Measurements from ENCODE around the gene SYNPR. TPM values are rescaled to one million over a fixed set of nuclear protein-coding genes. Genes with fewer than 3 reads are reported as not detected.

The SYNPR gene
- total RNA-seq, 1 experiment from 2014 or later = 0.17 TPM

- no peaks in the 10 kb centered on the region for H3K36me3 Mint-ChIP-seq (ENCODE audit: insufficient read depth in 1 of 3, low read depth in 3 of 3)
- Histone ChIP-seq H3K23me2 (ENCODE audit: insufficient read length, low read depth, low read length, poor library complexity, severe bottlenecking) (no peaks in the 10 kb centered on the region), H2BK12ac (ENCODE audit: insufficient read length, low read depth, low read length) (no peak overlapping the region), H3K23ac (ENCODE audit: insufficient read length, low read depth, low read length) (no peak overlapping the region), H2BK120ac (ENCODE audit: low read depth, low read length, poor library complexity, severe bottlenecking) (no peak overlapping the region), H2BK20ac (ENCODE audit: low read depth, low read length, poor library complexity, severe bottlenecking) (no peak overlapping the region), H3K79me1 (ENCODE audit: insufficient read depth, low read depth, low read length, poor library complexity, severe bottlenecking) (no peaks in the 10 kb centered on the region), H4K91ac (ENCODE audit: insufficient read length, low read depth, low read length) (no peak overlapping the region), H3K27me3 (ENCODE audit: insufficient read depth, low read length) (no peaks in the 10 kb centered on the region), H3K56ac (ENCODE audit: insufficient read length, low read depth, low read length) (no peak overlapping the region), H3T11ph (ENCODE audit: low read length) (no peak overlapping the region), H3K4me2 (ENCODE audit: insufficient read depth, insufficient read length, low read length) (no peak overlapping the region), H4K20me1 (ENCODE audit: control insufficient read depth, insufficient read depth, insufficient read length) (no peaks in the 10 kb centered on the region), H3K9me3 (ENCODE audit: control insufficient read depth, low read depth, low read length) (no peaks in the 10 kb centered on the region), H3K4ac (ENCODE audit: low read depth, low read length) (no peak overlapping the region), H3K18ac (ENCODE audit: insufficient read length, low read depth, low read length) (no peak overlapping the region), H2BK15ac (ENCODE audit: low read depth, low read length) (no peak overlapping the region), H3K14ac (ENCODE audit: insufficient read depth, low read length) (no peak overlapping the region), H2AFZ (ENCODE audit: low read length) (no peak overlapping the region), H4K8ac (replicated peaks; ENCODE audit: insufficient read length, low read depth, low read length) (no peak overlapping the region), H3K79me2 (ENCODE audit: insufficient read depth, low read length) (no peaks in the 10 kb centered on the region), H3K4me1 (ENCODE audit: insufficient read depth, low read length) (no peaks in the 10 kb centered on the region), H3K9ac (ENCODE audit: extremely low read depth, insufficient read length, low read length) (no peak overlapping the region), H2AK5ac (ENCODE audit: insufficient read length, low read length) (no peak overlapping the region), H3K27ac (ENCODE audit: insufficient read length, low read depth, low read length) (no peak overlapping the region), H2BK5ac (ENCODE audit: insufficient read length, low read length) (no peak overlapping the region), H4K5ac (ENCODE audit: insufficient read length, low read depth, low read length) (no peak overlapping the region)
- H3K27ac Mint-ChIP-seq = 0 out of 7 replicates have a peak overlapping the region, but pooled peaks of 1 of the 3 experiments have one; percentile 15
- no peak for TF ChIP-seq CTCF (conservative IDR thresholded peaks at IDR 0.05)
- peaks cover 14 to 18% of the 10 kb centered on the region in 2 experiments for H3K4me1 Mint-ChIP-seq
- H3K4me3 Mint-ChIP-seq = no peak overlapping the region
- no CpG with 5 or more reads among the region's 1 CpG for WGBS (ENCODE audit: extremely low coverage, insufficient read length, low lambda C conversion rate)
- H3K9me3 Mint-ChIP-seq = no peaks in the 10 kb centered on the region
- no peak for DNase-seq
- H3K27me3 Mint-ChIP-seq (ENCODE audit: low read depth) = no peaks in the 10 kb centered on the region
Observed at GRCh38 chr3:63555767-63556166, 277.7 kb downstream of the SYNPR start.

Data from H9 (cell line).